ENCODE data around the gene WDR77. TPM values are rescaled to one million over a fixed set of nuclear protein-coding genes. Genes with fewer than 3 reads are reported as not detected.

Gene WDR77
- total RNA-seq, 2 donors from 2014 or later = 24.9 to 40.6 TPM

DNA sequence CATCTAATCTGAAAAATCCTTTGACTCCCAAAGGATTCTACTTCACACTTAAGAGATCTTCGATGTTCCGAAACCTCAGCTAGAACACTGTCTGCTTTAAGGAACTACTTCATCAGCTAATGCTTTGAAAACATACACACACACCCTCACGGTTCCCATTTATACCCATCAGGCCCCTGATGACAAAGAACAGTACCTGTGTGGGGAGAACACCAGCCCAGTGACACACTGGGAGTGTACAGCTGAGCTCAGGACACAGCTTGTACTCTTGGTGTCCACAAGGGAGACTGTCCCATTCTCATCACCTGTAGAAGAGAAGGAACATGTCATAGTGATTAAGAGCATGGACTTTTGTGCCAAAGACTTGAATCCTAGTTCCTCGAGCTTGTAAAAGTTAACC lies 6.6 kb downstream of the WDR77 start:
- no peak overlapping the region for H3K27ac ChIP-seq
- ATAC-seq (ENCODE audit: insufficient number of reproducible peaks, low FRiP score, low read depth) (no peak), DNase-seq (ENCODE audit: low spot score) (no peak)
- peaks cover 0 to 5% of the 10 kb centered on the region in 2 donors for H3K4me1 ChIP-seq (ENCODE audit: control insufficient read depth in 1 of 2, low read depth in 2 of 2)
- peaks cover 44% of the 10 kb centered on the region for H3K36me3 ChIP-seq
- TF ChIP-seq, protein P1, sequence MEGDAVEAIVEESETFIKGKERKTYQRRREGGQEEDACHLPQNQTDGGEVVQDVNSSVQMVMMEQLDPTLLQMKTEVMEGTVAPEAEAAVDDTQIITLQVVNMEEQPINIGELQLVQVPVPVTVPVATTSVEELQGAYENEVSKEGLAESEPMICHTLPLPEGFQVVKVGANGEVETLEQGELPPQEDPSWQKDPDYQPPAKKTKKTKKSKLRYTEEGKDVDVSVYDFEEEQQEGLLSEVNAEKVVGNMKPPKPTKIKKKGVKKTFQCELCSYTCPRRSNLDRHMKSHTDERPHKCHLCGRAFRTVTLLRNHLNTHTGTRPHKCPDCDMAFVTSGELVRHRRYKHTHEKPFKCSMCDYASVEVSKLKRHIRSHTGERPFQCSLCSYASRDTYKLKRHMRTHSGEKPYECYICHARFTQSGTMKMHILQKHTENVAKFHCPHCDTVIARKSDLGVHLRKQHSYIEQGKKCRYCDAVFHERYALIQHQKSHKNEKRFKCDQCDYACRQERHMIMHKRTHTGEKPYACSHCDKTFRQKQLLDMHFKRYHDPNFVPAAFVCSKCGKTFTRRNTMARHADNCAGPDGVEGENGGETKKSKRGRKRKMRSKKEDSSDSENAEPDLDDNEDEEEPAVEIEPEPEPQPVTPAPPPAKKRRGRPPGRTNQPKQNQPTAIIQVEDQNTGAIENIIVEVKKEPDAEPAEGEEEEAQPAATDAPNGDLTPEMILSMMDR (IDR thresholded peaks at IDR 0.05) = no peak
- no peaks in the 10 kb centered on the region for H3K9me3 ChIP-seq
- no peaks in the 10 kb centered on the region for H3K27me3 ChIP-seq (replicated peaks; ENCODE audit: insufficient read depth)
- H3K4me3 ChIP-seq = no peak overlapping the region

DNA sequence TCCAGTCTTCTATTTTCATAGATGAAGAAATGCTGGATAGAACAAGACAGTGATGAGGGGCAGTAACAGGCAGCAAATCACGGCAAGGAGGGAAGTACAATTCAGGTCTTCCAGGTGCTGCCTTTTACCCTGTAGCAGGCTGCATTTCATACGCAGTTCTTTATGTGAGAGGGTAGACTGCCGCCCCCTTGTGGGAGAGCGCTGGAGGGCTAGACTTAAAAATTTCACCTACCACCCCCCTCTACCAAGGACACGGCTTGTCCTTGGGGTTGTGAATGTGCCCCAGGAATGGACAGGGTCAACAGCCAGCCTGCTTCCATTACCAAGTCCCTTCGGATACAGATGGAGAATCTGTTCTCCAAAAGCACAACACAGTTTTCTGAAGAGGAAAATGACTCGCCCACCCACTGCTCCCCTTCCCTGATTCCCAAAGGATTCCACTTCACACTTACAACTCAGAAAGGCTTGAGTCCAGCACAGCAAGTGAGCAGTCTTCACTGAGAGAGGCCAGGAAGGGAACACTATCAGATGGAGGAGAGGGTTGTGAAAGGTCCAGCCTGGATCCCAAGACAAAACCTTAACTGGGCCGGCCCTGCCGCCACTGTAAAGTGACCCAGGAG lies 7.4 kb downstream of the WDR77 start:
- Histone ChIP-seq H3K27me3 (replicated peaks; ENCODE audit: insufficient read depth) (no peaks in the 10 kb centered on the region), H3K9me3 (no peaks in the 10 kb centered on the region), H3K36me3 (peaks cover 44% of the 10 kb centered on the region), H3K4me1 (ENCODE audit: control insufficient read depth in 1 of 2, low read depth in 2 of 2) (no peaks in the 10 kb centered on the region), H3K4me3 (no peak overlapping the region), H3K27ac (no peak overlapping the region)
- ATAC-seq (ENCODE audit: insufficient number of reproducible peaks, low FRiP score, low read depth) (no peak), DNase-seq (ENCODE audit: low spot score) (no peak)
- TF ChIP-seq, protein P1 (IDR thresholded peaks at IDR 0.05) = peak; percentile 12

DNA sequence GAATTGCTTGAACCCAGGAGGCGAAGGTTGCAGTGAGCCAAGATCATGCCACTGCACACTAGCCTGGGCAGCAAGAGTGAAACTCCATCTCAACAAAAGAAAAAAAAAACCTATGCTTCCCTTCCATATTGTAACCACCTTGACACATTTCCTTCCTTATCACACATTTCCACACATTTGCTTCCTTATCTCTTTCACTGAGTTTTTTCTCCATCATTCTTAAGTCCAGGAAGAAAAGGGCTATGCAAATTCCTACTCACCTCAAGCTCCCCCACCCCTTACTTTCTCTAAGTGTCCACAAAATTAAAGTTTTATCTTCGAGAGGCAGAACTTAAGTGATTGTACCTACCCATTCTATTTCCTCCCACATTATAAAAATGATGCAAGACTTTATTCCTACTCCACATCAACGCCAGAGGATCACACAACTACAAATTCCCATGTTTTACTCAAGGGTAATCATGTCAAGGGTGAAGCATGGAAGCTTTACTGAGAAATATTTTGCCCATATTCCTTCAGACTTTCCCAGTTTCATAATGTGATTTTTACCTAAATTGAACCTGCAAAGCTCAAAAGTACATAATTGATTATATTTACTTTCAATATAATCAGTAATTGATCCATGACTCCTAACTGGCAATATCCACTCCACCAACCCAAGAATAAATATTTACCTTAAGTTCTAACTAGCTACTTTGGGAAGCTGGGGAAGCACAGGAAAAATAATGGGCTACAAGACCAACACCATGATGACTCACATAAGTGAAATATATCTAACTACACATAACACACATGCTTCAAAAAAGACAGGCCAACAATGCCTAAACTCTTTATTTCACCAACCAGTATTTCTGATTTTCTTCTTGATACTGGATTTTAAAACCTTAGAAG lies 9.3 kb downstream of the WDR77 start:
- Histone ChIP-seq H3K4me3 (no peak overlapping the region), H3K4me1 (ENCODE audit: control insufficient read depth in 1 of 2, low read depth in 2 of 2) (no peaks in the 10 kb centered on the region), H3K9me3 (no peaks in the 10 kb centered on the region), H3K27me3 (replicated peaks; ENCODE audit: insufficient read depth) (no peaks in the 10 kb centered on the region), H3K36me3 (peaks cover 44% of the 10 kb centered on the region), H3K27ac (no peak overlapping the region)
- ATAC-seq (ENCODE audit: insufficient number of reproducible peaks, low FRiP score, low read depth) (no peak), DNase-seq (ENCODE audit: low spot score) (no peak)
- TF ChIP-seq, protein P1 (IDR thresholded peaks at IDR 0.05) = no peak

DNA sequence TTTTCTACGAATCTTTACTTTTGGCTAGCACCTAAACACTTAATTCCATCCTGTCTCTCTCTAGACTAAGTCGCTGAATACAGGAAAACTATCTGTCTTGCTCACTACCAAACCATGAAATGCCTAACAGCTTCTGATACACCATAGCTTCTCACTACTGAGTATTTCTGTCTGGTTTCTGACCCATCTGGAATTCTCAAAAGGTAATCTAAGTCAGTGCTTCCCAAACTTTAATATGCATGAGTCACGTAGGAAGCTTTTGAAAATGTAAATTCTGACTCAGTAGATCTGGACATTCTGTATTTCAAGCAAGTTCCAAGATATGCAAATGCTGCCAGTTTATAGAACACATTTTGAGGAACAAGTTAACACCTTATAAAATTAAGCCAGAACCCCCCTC lies 12.3 kb downstream of the WDR77 start:
- ATAC-seq (ENCODE audit: insufficient number of reproducible peaks, low FRiP score, low read depth) (no peak), DNase-seq (ENCODE audit: low spot score) (no peak)
- H3K27me3 ChIP-seq (replicated peaks; ENCODE audit: insufficient read depth) = no peaks in the 10 kb centered on the region
- no peak overlapping the region for H3K4me3 ChIP-seq
- TF ChIP-seq, protein P1 (IDR thresholded peaks at IDR 0.05) = no peak
- H3K27ac ChIP-seq = no peak overlapping the region
- peaks cover 20% of the 10 kb centered on the region for H3K36me3 ChIP-seq
- H3K9me3 ChIP-seq = no peaks in the 10 kb centered on the region
- H3K4me1 ChIP-seq (ENCODE audit: control insufficient read depth in 1 of 2, low read depth in 2 of 2) = no peaks in the 10 kb centered on the region

DNA sequence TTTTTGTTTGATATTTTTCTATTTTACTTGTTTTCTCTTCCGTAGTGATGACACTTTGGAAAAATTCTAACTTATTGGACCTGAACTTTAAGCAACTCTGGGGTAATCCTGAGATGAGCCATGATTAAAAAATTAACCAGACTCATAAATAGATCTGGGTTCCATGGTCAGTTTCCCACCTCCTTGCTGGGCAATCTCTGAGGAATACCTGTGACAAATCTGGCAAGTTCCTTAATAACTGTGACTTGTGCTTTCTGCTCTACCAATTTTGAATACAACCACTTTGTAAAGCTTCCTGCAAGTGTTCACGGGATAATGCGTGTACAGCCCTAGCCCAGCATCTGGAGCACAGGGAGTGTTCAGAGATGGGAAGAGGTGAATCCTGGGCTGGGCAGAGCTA lies 24.8 kb downstream of the WDR77 start:
- no peaks in the 10 kb centered on the region for H3K4me1 ChIP-seq (ENCODE audit: control insufficient read depth in 1 of 2, low read depth in 2 of 2)
- no peak overlapping the region for H3K4me3 ChIP-seq
- H3K9me3 ChIP-seq = no peaks in the 10 kb centered on the region
- no peaks in the 10 kb centered on the region for H3K27me3 ChIP-seq (replicated peaks; ENCODE audit: insufficient read depth)
- H3K36me3 ChIP-seq = no peaks in the 10 kb centered on the region
- ATAC-seq (ENCODE audit: insufficient number of reproducible peaks, low FRiP score, low read depth) (no peak), DNase-seq (ENCODE audit: low spot score) (no peak)
- TF ChIP-seq, protein P1 (IDR thresholded peaks at IDR 0.05) = no peak
- no peak overlapping the region for H3K27ac ChIP-seq

All from thoracic aorta (tissue), 2 donors.